ENCODE measurements around the gene RNASEH2A.

Gene RNASEH2A

GRCh38 chr19:12833738-12834565, 27.6 kb downstream of the RNASEH2A start:
- TF ChIP-seq CTCF (IDR thresholded peaks at IDR 0.05; ENCODE audit: extremely low read depth, insufficient read depth, missing control alignments): no peak
- in situ Hi-C loops (cut with MboI; ENCODE audit: low pct_unique_long_range_greater_than_20kb, low sequenced_read_pairs, unreplicated experiment): no loop called here
- peak; percentile 82 for DNase-seq (ENCODE audit: low spot score)

- TF ChIP-seq CTCF (IDR thresholded peaks at IDR 0.05; ENCODE audit: extremely low read depth, insufficient read depth, missing control alignments): no peak
- in situ Hi-C loops (cut with MboI; ENCODE audit: low pct_unique_long_range_greater_than_20kb, low sequenced_read_pairs, unreplicated experiment): no loop called here
- no peak for DNase-seq (ENCODE audit: low spot score)
Measured at GRCh38 chr19:12834566-12834943, 28.2 kb downstream of the RNASEH2A start, which contains the start of gene RTBDN. RTBDN (minus strand) TSS chr19:12834579; CDS start chr19:12829979, 4,600 bp downstream.

GRCh38 chr19:12834976-12835757, 28.8 kb downstream of the RNASEH2A start:
- in situ Hi-C loops (cut with MboI; ENCODE audit: low pct_unique_long_range_greater_than_20kb, low sequenced_read_pairs, unreplicated experiment): no loop called here
- DNase-seq (ENCODE audit: low spot score): no peak
- no peak for TF ChIP-seq CTCF (IDR thresholded peaks at IDR 0.05; ENCODE audit: extremely low read depth, insufficient read depth, missing control alignments)

GRCh38 chr19:12836529-12836863, 30.1 kb downstream of the RNASEH2A start:
- in situ Hi-C loops (cut with MboI; ENCODE audit: low pct_unique_long_range_greater_than_20kb, low sequenced_read_pairs, unreplicated experiment): no loop called here
- no peak for DNase-seq (ENCODE audit: low spot score)
- TF ChIP-seq CTCF (IDR thresholded peaks at IDR 0.05; ENCODE audit: extremely low read depth, insufficient read depth, missing control alignments): no peak

- no peak for TF ChIP-seq CTCF (IDR thresholded peaks at IDR 0.05; ENCODE audit: extremely low read depth, insufficient read depth, missing control alignments)
- DNase-seq (ENCODE audit: low spot score): no peak
- in situ Hi-C loops (cut with MboI; ENCODE audit: low pct_unique_long_range_greater_than_20kb, low sequenced_read_pairs, unreplicated experiment): no loop called here
Measured at GRCh38 chr19:12837225-12837624, 30.8 kb downstream of the RNASEH2A start.

GRCh38 chr19:12838182-12838885, 31.9 kb downstream of the RNASEH2A start, which contains the start of gene MAST1:
MAST1 (plus strand) TSS chr19:12838515; CDS start chr19:12838573, 58 bp downstream.
- in situ Hi-C loops (cut with MboI; ENCODE audit: low pct_unique_long_range_greater_than_20kb, low sequenced_read_pairs, unreplicated experiment): no loop called here
- DNase-seq (ENCODE audit: low spot score): peak; percentile 93
- TF ChIP-seq CTCF (IDR thresholded peaks at IDR 0.05; ENCODE audit: extremely low read depth, insufficient read depth, missing control alignments): peak; percentile 82
